Measurements from ENCODE around the gene DOCK2. TPM values are rescaled to one million over a fixed set of nuclear protein-coding genes. Genes with fewer than 3 reads are reported as not detected.

DOCK2 gene
- total RNA-seq, 2 experiments from 2014 or later: 161 to 205 TPM

DNA sequence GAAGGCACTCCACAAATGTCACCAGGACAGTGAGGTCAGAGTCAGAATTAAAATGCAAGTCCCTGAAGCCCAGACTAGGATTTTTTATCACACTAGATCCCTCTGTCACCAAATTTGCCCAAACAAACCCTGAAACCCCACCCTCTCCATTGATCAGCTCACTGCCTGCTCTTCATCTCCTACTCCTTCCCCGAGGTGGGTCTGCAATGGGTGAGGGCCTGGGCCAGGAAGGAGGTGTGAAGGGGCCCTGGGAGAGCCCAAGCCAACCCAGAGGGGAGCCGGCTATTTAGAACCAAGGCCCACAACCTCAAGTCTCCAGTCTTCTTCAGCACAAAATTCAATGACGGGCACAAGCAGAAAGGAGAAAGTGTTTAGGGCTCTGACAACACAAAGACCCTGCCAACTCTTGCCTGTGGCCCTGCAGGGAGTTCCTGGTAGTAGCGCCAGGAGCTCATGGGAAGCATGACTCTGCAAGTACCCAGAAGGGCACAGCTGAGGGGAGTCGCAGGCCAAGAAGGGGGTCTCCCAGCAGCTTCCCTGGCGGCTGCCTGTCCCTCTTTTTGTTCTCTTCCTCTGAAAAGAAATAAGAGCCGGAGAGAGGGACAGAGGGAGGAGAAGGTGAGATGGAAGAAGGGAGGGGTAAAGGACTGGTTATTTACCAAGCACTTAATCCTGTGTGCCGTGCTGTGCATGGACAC, 474.2 kb downstream of the DOCK2 start:
- Histone ChIP-seq H3K4me2 (ENCODE audit: low read length) (no peak overlapping the region), H3K79me2 (ENCODE audit: insufficient read depth, low read depth, low read length) (no peaks in the 10 kb centered on the region), H3K9me3 (ENCODE audit: low read length) (no peaks in the 10 kb centered on the region), H3K27ac (ENCODE audit: low read depth, low read length, poor library complexity, severe bottlenecking) (no peak overlapping the region), H4K20me1 (ENCODE audit: insufficient read depth, low read length) (no peaks in the 10 kb centered on the region), H3K9me2 (ENCODE audit: insufficient read depth, low read length) (no peaks in the 10 kb centered on the region), H3K36me3 (ENCODE audit: insufficient read depth, low read length) (no peaks in the 10 kb centered on the region), H3K4me3 (ENCODE audit: low read depth, low read length, poor library complexity, severe bottlenecking) (no peak overlapping the region), H2AFZ (ENCODE audit: low read length) (no peak overlapping the region), H3K4me1 (ENCODE audit: insufficient read depth, low read length, poor library complexity, severe bottlenecking) (no peaks in the 10 kb centered on the region)
- no TSS peak for BruUV-seq (replicated peaks)
- DNase-seq (ENCODE audit: low spot score): no peak
- CTCF ChIA-PET (ENCODE audit: unreplicated experiment): no interaction called here
- POLR2A ChIA-PET: no interaction called here
- TF ChIP-seq EZH2phosphoT487 (IDR thresholded peaks at IDR 0.05; ENCODE audit: borderline replicate concordance, low read depth, low read length): no peak
- TF ChIP-seq, protein P1, sequence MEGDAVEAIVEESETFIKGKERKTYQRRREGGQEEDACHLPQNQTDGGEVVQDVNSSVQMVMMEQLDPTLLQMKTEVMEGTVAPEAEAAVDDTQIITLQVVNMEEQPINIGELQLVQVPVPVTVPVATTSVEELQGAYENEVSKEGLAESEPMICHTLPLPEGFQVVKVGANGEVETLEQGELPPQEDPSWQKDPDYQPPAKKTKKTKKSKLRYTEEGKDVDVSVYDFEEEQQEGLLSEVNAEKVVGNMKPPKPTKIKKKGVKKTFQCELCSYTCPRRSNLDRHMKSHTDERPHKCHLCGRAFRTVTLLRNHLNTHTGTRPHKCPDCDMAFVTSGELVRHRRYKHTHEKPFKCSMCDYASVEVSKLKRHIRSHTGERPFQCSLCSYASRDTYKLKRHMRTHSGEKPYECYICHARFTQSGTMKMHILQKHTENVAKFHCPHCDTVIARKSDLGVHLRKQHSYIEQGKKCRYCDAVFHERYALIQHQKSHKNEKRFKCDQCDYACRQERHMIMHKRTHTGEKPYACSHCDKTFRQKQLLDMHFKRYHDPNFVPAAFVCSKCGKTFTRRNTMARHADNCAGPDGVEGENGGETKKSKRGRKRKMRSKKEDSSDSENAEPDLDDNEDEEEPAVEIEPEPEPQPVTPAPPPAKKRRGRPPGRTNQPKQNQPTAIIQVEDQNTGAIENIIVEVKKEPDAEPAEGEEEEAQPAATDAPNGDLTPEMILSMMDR (conservative IDR thresholded peaks at IDR 0.05; ENCODE audit: low read length): no peak
- intact Hi-C loops (cut with micrococcal nuclease; ENCODE audit: unreplicated experiment): no loop called here

GRCh38 chr5:170112876-170113521, 475.9 kb downstream of the DOCK2 start:
- H3K4me2 ChIP-seq (ENCODE audit: low read length): no peak overlapping the region
- H3K36me3 ChIP-seq (ENCODE audit: insufficient read depth, low read length): no peaks in the 10 kb centered on the region
- H2AFZ ChIP-seq (ENCODE audit: low read length): no peak overlapping the region
- H3K9me3 ChIP-seq (ENCODE audit: low read length): no peaks in the 10 kb centered on the region
- TF ChIP-seq, protein P1 (conservative IDR thresholded peaks at IDR 0.05; ENCODE audit: low read length): no peak
- TF ChIP-seq EZH2phosphoT487 (IDR thresholded peaks at IDR 0.05; ENCODE audit: borderline replicate concordance, low read depth, low read length): no peak
- H4K20me1 ChIP-seq (ENCODE audit: insufficient read depth, low read length): no peaks in the 10 kb centered on the region
- no peaks in the 10 kb centered on the region for H3K9me2 ChIP-seq (ENCODE audit: insufficient read depth, low read length)
- intact Hi-C loops (cut with micrococcal nuclease; ENCODE audit: unreplicated experiment): no loop called here
- BruUV-seq (replicated peaks): no TSS peak
- H3K4me3 ChIP-seq (ENCODE audit: low read depth, low read length, poor library complexity, severe bottlenecking): no peak overlapping the region
- no peaks in the 10 kb centered on the region for H3K4me1 ChIP-seq (ENCODE audit: insufficient read depth, low read length, poor library complexity, severe bottlenecking)
- no peaks in the 10 kb centered on the region for H3K79me2 ChIP-seq (ENCODE audit: insufficient read depth, low read depth, low read length)
- ChIA-PET POLR2A (interaction anchor here (0.6 kb wide), 1 partner anchor 78 kb away, joined by 3 read pairs; no protein-coding TSS in a partner anchor), CTCF (ENCODE audit: unreplicated experiment) (no interaction called here)
- H3K27ac ChIP-seq (ENCODE audit: low read depth, low read length, poor library complexity, severe bottlenecking): no peak overlapping the region
- DNase-seq (ENCODE audit: low spot score): no peak

DNA sequence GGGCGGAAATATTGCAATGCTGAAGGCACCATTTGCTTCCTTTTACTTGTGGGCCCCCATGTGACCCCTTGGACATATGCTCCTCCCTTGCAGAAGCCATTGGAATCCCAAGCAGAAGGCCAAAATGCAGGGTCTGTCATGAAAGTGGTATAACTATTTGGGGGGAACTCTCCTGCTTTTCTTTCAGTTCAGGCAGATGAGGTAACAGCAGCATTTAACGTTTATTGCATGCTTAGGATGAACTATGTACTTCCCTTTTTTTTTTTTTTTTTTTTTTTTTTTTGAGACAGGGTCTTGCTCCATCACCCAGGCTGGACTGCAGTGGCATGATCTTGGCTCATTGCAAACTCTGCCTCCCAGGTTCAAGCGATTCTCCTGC, 476.4 kb downstream of the DOCK2 start:
- H3K36me3 ChIP-seq (ENCODE audit: insufficient read depth, low read length): no peaks in the 10 kb centered on the region
- TF ChIP-seq, protein P1 (conservative IDR thresholded peaks at IDR 0.05; ENCODE audit: low read length): no peak
- TF ChIP-seq EZH2phosphoT487 (IDR thresholded peaks at IDR 0.05; ENCODE audit: borderline replicate concordance, low read depth, low read length): no peak
- intact Hi-C loops (cut with micrococcal nuclease; ENCODE audit: unreplicated experiment): no loop called here
- no peaks in the 10 kb centered on the region for H4K20me1 ChIP-seq (ENCODE audit: insufficient read depth, low read length)
- H3K4me3 ChIP-seq (ENCODE audit: low read depth, low read length, poor library complexity, severe bottlenecking): no peak overlapping the region
- no peaks in the 10 kb centered on the region for H3K4me1 ChIP-seq (ENCODE audit: insufficient read depth, low read length, poor library complexity, severe bottlenecking)
- no peak overlapping the region for H3K4me2 ChIP-seq (ENCODE audit: low read length)
- POLR2A ChIA-PET: interaction anchor here (0.6 kb wide), 1 partner anchor 77 kb away, joined by 3 read pairs; no protein-coding TSS in a partner anchor
- no peak for DNase-seq (ENCODE audit: low spot score)
- no peaks in the 10 kb centered on the region for H3K79me2 ChIP-seq (ENCODE audit: insufficient read depth, low read depth, low read length)
- no peak overlapping the region for H3K27ac ChIP-seq (ENCODE audit: low read depth, low read length, poor library complexity, severe bottlenecking)
- no peaks in the 10 kb centered on the region for H3K9me2 ChIP-seq (ENCODE audit: insufficient read depth, low read length)
- no peaks in the 10 kb centered on the region for H3K9me3 ChIP-seq (ENCODE audit: low read length)
- CTCF ChIA-PET (ENCODE audit: unreplicated experiment): no interaction called here
- BruUV-seq (replicated peaks): no TSS peak
- H2AFZ ChIP-seq (ENCODE audit: low read length): no peak overlapping the region

Data from OCI-LY7 (cell line).